ENCODE data around the gene EZH2.
A peak's percentile ranks its signal among the peaks of the same experiment; 100 is the strongest.

The EZH2 gene

DNA sequence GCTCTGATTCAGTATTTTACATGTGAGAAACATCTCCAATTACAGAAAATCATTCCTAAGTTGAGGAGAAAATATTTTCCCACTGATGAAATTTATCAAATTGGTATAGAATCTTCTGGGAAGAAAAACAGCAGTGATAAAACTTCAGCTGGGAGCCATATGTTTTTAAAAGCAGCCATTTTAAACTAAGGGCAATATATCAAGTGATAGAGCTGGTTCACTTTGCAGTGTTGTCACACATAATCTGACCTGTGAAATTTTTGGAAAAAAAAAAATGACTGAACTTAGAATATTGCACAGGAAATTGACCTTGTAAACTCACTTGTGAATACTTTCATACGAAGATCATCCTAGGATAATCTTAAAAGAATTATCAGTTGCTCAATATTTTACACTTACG lies 10.5 kb upstream of the EZH2 start:
- no peak overlapping the region for H3K9ac ChIP-seq (ENCODE audit: low read depth, low read length)
- peaks cover 5% of the 10 kb centered on the region for H3K27me3 ChIP-seq (ENCODE audit: control insufficient read depth, insufficient read depth, low read length)
- no peak overlapping the region for H3K4me3 ChIP-seq (ENCODE audit: low read length)
- no peaks in the 10 kb centered on the region for H3K9me3 ChIP-seq (replicated peaks; ENCODE audit: low read length)
- no peak overlapping the region for H3K4me2 ChIP-seq (ENCODE audit: low read length)
- H3K36me3 ChIP-seq (ENCODE audit: insufficient read depth, low read length): no peaks in the 10 kb centered on the region
- no peaks in the 10 kb centered on the region for H3K4me1 ChIP-seq (ENCODE audit: control insufficient read depth, insufficient read depth, low read length)

DNA sequence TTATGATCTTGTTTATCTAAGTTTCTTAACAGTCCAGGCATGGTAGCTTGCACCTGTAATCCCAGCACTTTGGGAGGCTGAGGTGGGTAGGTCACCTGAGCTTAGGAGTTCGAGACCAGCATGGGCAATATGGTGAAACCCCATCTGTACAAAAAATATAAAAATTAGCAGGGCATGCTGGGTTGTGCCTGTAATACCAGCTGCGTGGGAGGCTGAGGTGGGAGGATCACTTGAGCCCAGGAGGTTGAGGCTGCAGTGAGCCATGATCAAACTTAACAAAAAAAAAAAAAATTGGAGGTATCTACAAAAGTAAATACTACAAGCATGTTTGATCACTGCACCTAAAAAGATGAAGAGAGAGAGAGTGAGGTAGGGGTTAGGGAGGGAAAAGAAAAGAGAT lies 9.0 kb upstream of the EZH2 start:
- no peak overlapping the region for H3K4me2 ChIP-seq (ENCODE audit: low read length)
- H3K36me3 ChIP-seq (ENCODE audit: insufficient read depth, low read length): no peaks in the 10 kb centered on the region
- H3K4me3 ChIP-seq (ENCODE audit: low read length): no peak overlapping the region
- peaks cover 5% of the 10 kb centered on the region for H3K27me3 ChIP-seq (ENCODE audit: control insufficient read depth, insufficient read depth, low read length)
- no peak overlapping the region for H3K9ac ChIP-seq (ENCODE audit: low read depth, low read length)
- H3K4me1 ChIP-seq (ENCODE audit: control insufficient read depth, insufficient read depth, low read length): no peaks in the 10 kb centered on the region
- no peaks in the 10 kb centered on the region for H3K9me3 ChIP-seq (replicated peaks; ENCODE audit: low read length)

DNA sequence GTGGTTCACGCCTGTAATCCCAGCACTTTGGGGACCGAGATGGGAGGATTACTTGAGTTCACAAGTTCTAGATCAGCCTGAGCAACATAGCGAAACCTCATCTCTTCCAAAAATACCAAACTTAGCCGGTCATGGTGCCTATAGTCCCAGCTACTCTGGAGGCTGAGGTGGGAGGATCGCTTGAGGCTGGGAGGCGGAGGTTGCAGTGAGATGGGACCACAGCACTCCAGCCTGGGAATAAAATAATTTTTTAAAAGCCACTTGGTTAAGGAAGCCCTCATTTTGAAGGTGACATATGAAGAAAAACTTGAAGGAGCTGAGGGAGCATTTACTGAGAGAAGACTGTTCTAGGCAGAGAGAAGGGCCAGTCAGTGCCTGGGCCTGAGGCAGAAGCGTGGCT lies 4.2 kb upstream of the EZH2 start:
- Histone ChIP-seq H3K4me1 (ENCODE audit: control insufficient read depth, insufficient read depth, low read length) (no peaks in the 10 kb centered on the region), H3K4me3 (ENCODE audit: low read length) (no peak overlapping the region), H3K9ac (ENCODE audit: low read depth, low read length) (no peak overlapping the region), H3K4me2 (ENCODE audit: low read length) (no peak overlapping the region), H3K27me3 (ENCODE audit: control insufficient read depth, insufficient read depth, low read length) (no peaks in the 10 kb centered on the region), H3K9me3 (replicated peaks; ENCODE audit: low read length) (no peaks in the 10 kb centered on the region), H3K36me3 (ENCODE audit: insufficient read depth, low read length) (no peaks in the 10 kb centered on the region)

DNA sequence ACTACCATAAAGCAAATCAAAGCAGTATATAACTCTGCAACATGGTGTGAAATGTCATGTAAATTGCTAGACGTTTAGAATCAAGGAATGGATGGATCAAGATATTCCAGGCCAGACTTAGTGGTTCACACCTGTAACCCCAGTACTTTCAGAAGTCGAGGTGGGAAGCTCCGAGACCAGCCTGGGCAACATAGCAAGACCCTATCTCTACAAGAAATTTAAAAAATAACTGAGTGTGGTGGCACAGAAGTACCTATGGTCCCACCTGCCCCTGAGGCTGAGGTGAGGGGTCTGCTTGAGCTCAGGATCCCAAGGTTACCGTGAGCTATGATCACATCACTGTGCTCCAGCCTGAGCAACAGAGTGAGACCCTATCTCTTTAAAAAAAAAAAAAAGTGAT lies 2.8 kb upstream of the EZH2 start:
- H3K27me3 ChIP-seq (ENCODE audit: control insufficient read depth, insufficient read depth, low read length): no peaks in the 10 kb centered on the region
- no peak overlapping the region for H3K4me3 ChIP-seq (ENCODE audit: low read length)
- H3K4me2 ChIP-seq (ENCODE audit: low read length): no peak overlapping the region
- no peaks in the 10 kb centered on the region for H3K36me3 ChIP-seq (ENCODE audit: insufficient read depth, low read length)
- no peaks in the 10 kb centered on the region for H3K9me3 ChIP-seq (replicated peaks; ENCODE audit: low read length)
- no peak overlapping the region for H3K9ac ChIP-seq (ENCODE audit: low read depth, low read length)
- peaks cover 9% of the 10 kb centered on the region for H3K4me1 ChIP-seq (ENCODE audit: control insufficient read depth, insufficient read depth, low read length)

DNA sequence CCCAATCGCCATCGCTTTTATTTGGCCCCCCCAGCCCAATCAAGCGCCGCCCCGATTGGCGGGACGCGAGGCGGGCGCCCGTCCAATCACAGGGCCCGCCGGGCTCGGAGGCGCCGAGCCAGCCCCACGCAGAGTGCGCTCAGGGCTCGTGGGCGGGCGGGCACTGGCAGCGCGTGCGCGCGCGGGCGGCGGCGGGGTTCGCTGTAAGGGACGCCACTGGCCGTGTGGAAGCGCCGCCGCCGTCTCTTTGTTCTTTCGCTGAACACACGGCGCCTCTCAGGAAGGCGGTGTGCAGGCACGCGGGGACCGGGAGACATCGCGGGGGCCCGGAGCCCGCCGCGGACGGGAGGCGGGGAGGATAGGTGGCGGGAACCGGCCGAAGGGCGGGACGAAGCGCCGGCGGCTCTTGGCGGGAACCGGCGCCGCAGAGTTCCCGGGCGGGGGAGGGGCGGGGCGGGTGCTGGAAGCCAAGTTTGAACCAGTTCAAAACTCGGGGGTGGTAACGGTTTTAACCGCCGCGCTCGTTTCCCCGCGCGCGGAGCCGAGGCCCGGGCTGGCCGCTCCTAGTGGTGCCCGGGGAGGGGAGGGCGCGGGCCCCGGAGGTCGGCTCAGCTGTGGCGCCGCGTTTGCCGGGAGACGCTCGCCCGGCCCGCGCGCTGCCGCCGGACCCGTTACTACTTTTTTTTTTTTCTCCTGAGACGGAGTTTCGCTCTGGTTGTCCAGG lies 370 bp upstream of the EZH2 start:
- Histone ChIP-seq H3K9ac (ENCODE audit: low read depth, low read length) (peak overlapping the region; percentile 94), H3K9me3 (replicated peaks; ENCODE audit: low read length) (no peaks in the 10 kb centered on the region), H3K27me3 (ENCODE audit: control insufficient read depth, insufficient read depth, low read length) (no peaks in the 10 kb centered on the region), H3K36me3 (ENCODE audit: insufficient read depth, low read length) (no peaks in the 10 kb centered on the region), H3K4me1 (ENCODE audit: control insufficient read depth, insufficient read depth, low read length) (peaks cover 13% of the 10 kb centered on the region), H3K4me2 (ENCODE audit: low read length) (peak overlapping the region; percentile 88), H3K4me3 (ENCODE audit: low read length) (peak overlapping the region; percentile 89)

DNA sequence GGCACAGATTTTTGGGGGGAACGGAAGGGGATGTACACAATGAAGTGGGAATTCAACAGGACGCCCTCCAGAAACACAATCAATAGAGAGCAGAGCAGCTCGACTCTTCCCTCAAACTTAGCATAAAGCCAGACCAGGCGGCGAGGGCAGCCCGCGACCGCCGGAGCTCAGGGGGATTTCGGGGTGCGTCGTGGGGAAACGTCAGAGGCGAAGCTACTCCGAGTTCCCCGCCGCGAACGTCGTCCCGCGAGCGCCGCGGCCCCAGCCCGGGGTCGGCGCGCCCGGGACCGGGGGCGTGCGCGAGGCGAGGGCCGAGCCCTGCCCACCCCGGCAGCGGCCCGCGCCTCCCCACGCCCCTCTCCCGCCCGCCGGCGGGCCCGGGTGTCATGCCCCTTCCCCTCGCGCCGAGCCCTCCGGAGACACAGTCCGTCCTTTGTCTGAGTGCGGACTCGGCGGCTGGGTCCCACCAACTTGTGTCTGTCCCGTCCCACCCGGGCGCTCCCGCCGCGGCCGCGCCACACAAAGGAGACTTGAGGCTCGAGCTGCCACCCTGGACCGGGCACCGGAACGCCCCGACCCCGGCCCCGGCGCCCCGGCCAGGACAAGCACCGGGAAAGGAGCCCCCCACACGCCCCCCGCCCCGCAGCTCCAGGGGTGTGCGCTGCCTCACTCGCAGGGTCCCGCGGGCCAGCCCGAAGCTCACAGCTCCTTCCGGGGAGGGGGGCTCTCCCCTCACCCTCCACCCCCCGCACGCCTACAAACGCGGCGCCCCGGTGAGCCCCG lies 634 bp downstream of the EZH2 start:
- Histone ChIP-seq H3K4me1 (ENCODE audit: control insufficient read depth, insufficient read depth, low read length) (peaks cover 13% of the 10 kb centered on the region), H3K9ac (ENCODE audit: low read depth, low read length) (peak overlapping the region; percentile 94), H3K4me3 (ENCODE audit: low read length) (peak overlapping the region; percentile 89), H3K36me3 (ENCODE audit: insufficient read depth, low read length) (no peaks in the 10 kb centered on the region), H3K9me3 (replicated peaks; ENCODE audit: low read length) (no peaks in the 10 kb centered on the region), H3K27me3 (ENCODE audit: control insufficient read depth, insufficient read depth, low read length) (no peaks in the 10 kb centered on the region), H3K4me2 (ENCODE audit: low read length) (peak overlapping the region; percentile 90)

DNA sequence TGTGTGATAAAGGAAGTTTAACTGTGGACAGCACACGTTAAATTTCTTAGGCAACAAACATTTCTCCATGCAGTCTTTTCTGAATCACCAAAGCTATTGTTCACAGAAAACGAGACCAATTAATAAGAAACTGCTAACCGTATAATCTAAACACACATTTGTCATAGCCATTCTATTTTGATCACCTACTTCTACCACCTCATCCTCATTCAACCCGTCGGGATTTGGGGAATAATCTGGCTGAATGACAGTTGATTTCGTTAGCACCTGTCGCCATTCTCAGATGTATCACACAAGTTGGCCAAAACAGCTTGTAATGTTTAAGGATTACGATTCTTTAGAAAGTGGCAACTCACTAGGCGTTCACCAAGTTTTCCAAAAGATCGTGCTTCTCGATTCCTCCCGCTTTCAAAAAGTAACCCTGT lies 1.2 kb downstream of the EZH2 start:
- peak overlapping the region; percentile 89 for H3K4me3 ChIP-seq (ENCODE audit: low read length)
- peaks cover 13% of the 10 kb centered on the region for H3K4me1 ChIP-seq (ENCODE audit: control insufficient read depth, insufficient read depth, low read length)
- no peaks in the 10 kb centered on the region for H3K9me3 ChIP-seq (replicated peaks; ENCODE audit: low read length)
- peak overlapping the region; percentile 90 for H3K4me2 ChIP-seq (ENCODE audit: low read length)
- peak overlapping the region; percentile 94 for H3K9ac ChIP-seq (ENCODE audit: low read depth, low read length)
- H3K36me3 ChIP-seq (ENCODE audit: insufficient read depth, low read length): no peaks in the 10 kb centered on the region
- H3K27me3 ChIP-seq (ENCODE audit: control insufficient read depth, insufficient read depth, low read length): no peaks in the 10 kb centered on the region

DNA sequence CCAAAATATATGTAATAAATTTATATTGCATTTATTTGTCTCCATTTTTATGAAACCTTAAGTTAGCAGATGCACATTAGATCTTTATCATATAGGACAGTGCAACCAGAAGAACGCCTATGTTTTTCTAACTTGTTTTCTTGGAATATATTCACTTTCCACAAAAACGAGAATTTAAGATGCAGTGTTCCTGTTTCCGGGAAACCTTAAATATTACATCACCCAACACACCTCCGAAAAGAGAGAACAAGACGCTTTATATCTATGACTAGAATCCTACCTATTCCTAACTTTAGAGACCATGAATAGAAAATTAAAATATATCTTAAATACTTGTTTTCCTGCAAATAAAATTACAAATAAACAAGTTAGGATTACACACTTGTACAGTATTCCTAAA lies 1.9 kb downstream of the EZH2 start:
- H3K27me3 ChIP-seq (ENCODE audit: control insufficient read depth, insufficient read depth, low read length): no peaks in the 10 kb centered on the region
- peak overlapping the region; percentile 90 for H3K4me2 ChIP-seq (ENCODE audit: low read length)
- H3K4me1 ChIP-seq (ENCODE audit: control insufficient read depth, insufficient read depth, low read length): peaks cover 13% of the 10 kb centered on the region
- no peaks in the 10 kb centered on the region for H3K36me3 ChIP-seq (ENCODE audit: insufficient read depth, low read length)
- no peaks in the 10 kb centered on the region for H3K9me3 ChIP-seq (replicated peaks; ENCODE audit: low read length)
- H3K9ac ChIP-seq (ENCODE audit: low read depth, low read length): peak overlapping the region; percentile 94
- peak overlapping the region; percentile 89 for H3K4me3 ChIP-seq (ENCODE audit: low read length)

DNA sequence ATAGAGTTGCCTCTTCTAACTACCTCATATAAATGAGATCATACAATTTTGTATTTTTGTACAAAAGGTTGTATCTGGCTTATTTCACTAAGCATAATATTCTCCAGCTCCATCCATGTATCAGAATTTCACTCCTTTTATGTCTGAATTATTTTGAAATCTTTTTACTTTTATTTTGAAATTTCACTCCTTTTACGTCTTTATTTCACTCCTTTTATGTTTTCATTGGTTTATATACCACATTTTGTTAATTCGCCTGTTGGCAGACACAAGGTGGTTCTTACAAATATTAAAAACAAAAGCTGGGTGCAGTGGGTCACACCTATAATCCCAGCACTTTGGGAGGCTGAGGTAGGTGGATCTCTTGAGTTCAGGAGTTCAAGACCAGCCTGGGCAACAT lies 5.8 kb downstream of the EZH2 start:
- no peaks in the 10 kb centered on the region for H3K27me3 ChIP-seq (ENCODE audit: control insufficient read depth, insufficient read depth, low read length)
- H3K4me2 ChIP-seq (ENCODE audit: low read length): no peak overlapping the region
- no peaks in the 10 kb centered on the region for H3K36me3 ChIP-seq (ENCODE audit: insufficient read depth, low read length)
- H3K9me3 ChIP-seq (replicated peaks; ENCODE audit: low read length): no peaks in the 10 kb centered on the region
- H3K4me1 ChIP-seq (ENCODE audit: control insufficient read depth, insufficient read depth, low read length): peaks cover 13% of the 10 kb centered on the region
- H3K4me3 ChIP-seq (ENCODE audit: low read length): no peak overlapping the region
- no peak overlapping the region for H3K9ac ChIP-seq (ENCODE audit: low read depth, low read length)

DNA sequence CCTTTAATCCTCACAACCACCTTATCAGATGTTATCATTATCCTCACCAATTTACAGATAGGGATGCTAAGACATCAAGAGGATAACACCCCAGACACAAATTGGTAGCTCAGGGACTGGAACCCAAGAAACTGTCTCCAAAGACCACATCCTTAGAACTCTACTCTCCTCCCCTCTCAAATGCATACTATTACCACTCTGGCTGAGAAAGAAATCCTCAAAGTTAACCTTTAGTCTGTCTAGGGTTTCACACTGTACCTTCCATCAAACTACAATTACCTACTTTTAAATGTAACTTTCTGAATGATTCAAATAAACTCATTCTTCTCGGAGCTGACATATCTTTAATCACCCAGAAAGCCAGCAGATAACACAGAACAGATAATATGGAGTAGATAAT lies 6.6 kb downstream of the EZH2 start:
- Histone ChIP-seq H3K9ac (ENCODE audit: low read depth, low read length) (no peak overlapping the region), H3K4me3 (ENCODE audit: low read length) (no peak overlapping the region), H3K9me3 (replicated peaks; ENCODE audit: low read length) (no peaks in the 10 kb centered on the region), H3K27me3 (ENCODE audit: control insufficient read depth, insufficient read depth, low read length) (no peaks in the 10 kb centered on the region), H3K36me3 (ENCODE audit: insufficient read depth, low read length) (no peaks in the 10 kb centered on the region), H3K4me1 (ENCODE audit: control insufficient read depth, insufficient read depth, low read length) (peaks cover 10% of the 10 kb centered on the region), H3K4me2 (ENCODE audit: low read length) (no peak overlapping the region)

DNA sequence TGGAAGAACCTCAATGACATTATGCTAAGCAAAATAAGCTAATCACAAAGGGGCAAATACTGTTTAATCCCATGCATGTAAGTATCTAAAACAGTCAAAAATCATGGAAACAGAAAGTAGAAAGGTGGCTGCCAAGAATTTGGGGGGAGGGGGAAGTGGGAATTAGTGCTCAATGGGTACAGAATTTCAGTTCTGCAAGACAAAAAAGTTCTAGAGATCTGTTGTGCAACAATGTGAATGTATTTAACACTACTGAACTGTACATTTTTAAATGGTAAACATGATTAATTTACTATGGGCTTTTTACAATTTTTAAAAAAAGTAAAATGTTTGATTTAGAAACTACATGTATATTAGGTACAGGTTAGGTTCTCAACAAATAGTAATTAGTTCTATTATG lies 11.9 kb downstream of the EZH2 start:
- no peaks in the 10 kb centered on the region for H3K27me3 ChIP-seq (ENCODE audit: control insufficient read depth, insufficient read depth, low read length)
- H3K4me1 ChIP-seq (ENCODE audit: control insufficient read depth, insufficient read depth, low read length): no peaks in the 10 kb centered on the region
- H3K4me3 ChIP-seq (ENCODE audit: low read length): no peak overlapping the region
- H3K9ac ChIP-seq (ENCODE audit: low read depth, low read length): no peak overlapping the region
- H3K9me3 ChIP-seq (replicated peaks; ENCODE audit: low read length): no peaks in the 10 kb centered on the region
- no peak overlapping the region for H3K4me2 ChIP-seq (ENCODE audit: low read length)
- H3K36me3 ChIP-seq (ENCODE audit: insufficient read depth, low read length): no peaks in the 10 kb centered on the region

DNA sequence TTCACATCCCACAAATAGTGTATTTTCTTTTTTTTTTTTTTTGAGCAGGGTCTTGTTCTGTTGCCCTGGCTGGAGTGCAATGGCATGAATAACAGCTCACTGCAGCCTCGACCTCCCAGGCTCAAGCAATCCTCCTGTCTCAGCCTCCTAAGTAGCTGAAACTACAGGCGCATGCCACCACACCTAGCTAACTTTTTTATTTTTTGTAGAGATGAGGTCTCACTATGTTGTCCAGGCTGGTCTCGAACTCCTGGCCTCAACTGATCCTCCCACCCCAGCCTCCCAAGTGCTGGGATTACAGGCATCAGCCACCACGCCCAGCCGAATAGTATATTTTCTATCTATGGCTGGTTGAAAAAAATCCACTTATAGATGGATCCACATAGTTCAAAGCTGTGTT lies 12.5 kb downstream of the EZH2 start:
- no peak overlapping the region for H3K9ac ChIP-seq (ENCODE audit: low read depth, low read length)
- H3K4me1 ChIP-seq (ENCODE audit: control insufficient read depth, insufficient read depth, low read length): no peaks in the 10 kb centered on the region
- no peaks in the 10 kb centered on the region for H3K9me3 ChIP-seq (replicated peaks; ENCODE audit: low read length)
- no peaks in the 10 kb centered on the region for H3K36me3 ChIP-seq (ENCODE audit: insufficient read depth, low read length)
- H3K4me2 ChIP-seq (ENCODE audit: low read length): no peak overlapping the region
- H3K4me3 ChIP-seq (ENCODE audit: low read length): no peak overlapping the region
- no peaks in the 10 kb centered on the region for H3K27me3 ChIP-seq (ENCODE audit: control insufficient read depth, insufficient read depth, low read length)
